IMR-90 (cell line): ENCODE results near the gene RLN3. TPM values are rescaled to one million over a fixed set of nuclear protein-coding genes. Genes with fewer than 3 reads are reported as not detected.

Source experiments
- ATAC-seq: fragments of 200-7000 bp; cut with Tn5 transposase; 2 replicates; pipeline ENCODE4 v1.9.1; 2020; ENCODE audit warnings: low read depth, mild to moderate bottlenecking, moderate library complexity
- BruUV-seq: library from RNA; stranded (reverse); fragments of 400-500 nt; replicated peaks from 2 replicates; lab custom pipeline; 2021; lab: Mats Ljungman, UMichigan
- CTCF ChIA-PET: fragments of 300-600 bp; formaldehyde crosslinking; extraction: SDS; loops from one replicate; lab custom pipeline; 2021; ENCODE audit warnings: antibody characterized with exemption; lab: Yijun Ruan, JAX
- POLR2A ChIA-PET: fragments of 300-600 bp; sonication (Branson Sonifier 250); formaldehyde crosslinking; loops from one replicate; lab custom pipeline; 2022; ENCODE audit warnings: antibody characterized with exemption; ENCODE audit not compliant: unreplicated experiment; lab: Charles Lee
- DNase-seq: peaks from one replicate; pipeline ENCODE4 v3.0.0; 2013
- H2AFZ ChIP-seq: replicated peaks from 2 replicates; pipeline ENCODE3; 2013; ENCODE audit warnings: low read length, mild to moderate bottlenecking; ENCODE audit not compliant: poor library complexity
- H2AK5ac ChIP-seq: 2 replicates; pipeline ENCODE4 v1.6.1; 2013; ENCODE audit warnings: low read depth, low read length, inconsistent platforms
- H2AK9ac ChIP-seq: replicated peaks from 2 replicates; pipeline ENCODE3; 2013; ENCODE audit warnings: mild to moderate bottlenecking, low read depth, low read length, moderate library complexity; ENCODE audit not compliant: poor library complexity
- H2BK120ac ChIP-seq: 2 replicates; pipeline ENCODE4 v1.6.1; 2013; ENCODE audit warnings: low read depth, low read length, inconsistent platforms
- H2BK15ac ChIP-seq: 3 replicates; pipeline ENCODE4 v1.6.1; 2013; ENCODE audit warnings: low read depth, low read length, inconsistent platforms
- H2BK20ac ChIP-seq: 2 replicates; pipeline ENCODE4 v1.6.1; 2013; ENCODE audit warnings: low read depth, mild to moderate bottlenecking, inconsistent platforms, low read length, moderate library complexity
- H2BK5ac ChIP-seq: 2 replicates; pipeline ENCODE4 v1.6.1; 2013; ENCODE audit warnings: mild to moderate bottlenecking, low read depth, low read length, inconsistent platforms; ENCODE audit not compliant: poor library complexity, severe bottlenecking
- H3K14ac ChIP-seq: replicated peaks from 2 replicates; pipeline ENCODE4 v1.6.1; 2013; ENCODE audit warnings: low read depth, low read length, inconsistent platforms
- H3K18ac ChIP-seq: 2 replicates; pipeline ENCODE4 v1.6.1; 2013; ENCODE audit warnings: low read depth, low read length, control low read depth
- H3K23ac ChIP-seq: 2 replicates; pipeline ENCODE4 v1.6.1; 2013; ENCODE audit warnings: low read depth, low read length, inconsistent platforms
- H3K27ac ChIP-seq: 2 replicates; pipeline ENCODE4 v1.5.1; 2013; ENCODE audit warnings: mild to moderate bottlenecking, control low read depth, low read length; ENCODE audit not compliant: insufficient read depth
- H3K27me3 ChIP-seq: 2 replicates; pipeline ENCODE4 v1.6.1; 2013; ENCODE audit warnings: low read length; ENCODE audit not compliant: control insufficient read depth, insufficient read depth
- H3K36me3 ChIP-seq: 2 replicates; pipeline ENCODE4 v1.6.1; 2013; ENCODE audit warnings: low read length, mixed read lengths; ENCODE audit not compliant: control insufficient read depth, insufficient read depth
- H3K4ac ChIP-seq: 2 replicates; pipeline ENCODE4 v1.6.1; 2013; ENCODE audit warnings: low read depth, low read length, inconsistent platforms
- H3K4me1 ChIP-seq: 2 replicates; pipeline ENCODE4 v1.6.1; 2013; ENCODE audit warnings: low read length, mixed read lengths; ENCODE audit not compliant: control insufficient read depth, insufficient read depth
- H3K4me2 ChIP-seq: 2 replicates; pipeline ENCODE4 v1.6.1; 2013; ENCODE audit warnings: low read depth, mild to moderate bottlenecking, control low read depth, low read length, moderate library complexity
- H3K4me3 ChIP-seq: 2 replicates; pipeline ENCODE4 v1.5.1; 2013; ENCODE audit warnings: low read depth, mild to moderate bottlenecking, control low read depth, low read length, moderate library complexity; ENCODE audit not compliant: insufficient read depth
- H3K56ac ChIP-seq: 2 replicates; pipeline ENCODE4 v1.6.1; 2013; ENCODE audit warnings: low read length, inconsistent platforms; ENCODE audit not compliant: insufficient read depth; ENCODE audit errors: extremely low read depth
- H3K79me1 ChIP-seq, 2 experiments: 2 replicates each; pipeline ENCODE4 v1.6.1; 2013; ENCODE audit warnings: low read length in 2 of 2, inconsistent platforms in 1 of 2, low read depth in 1 of 2
- H3K9ac ChIP-seq: 2 replicates; pipeline ENCODE4 v1.6.1; 2013; ENCODE audit warnings: low read depth, low read length, control low read depth
- H3K9me1 ChIP-seq: 2 replicates; pipeline ENCODE4 v1.6.1; 2013; ENCODE audit warnings: low read length, inconsistent platforms; ENCODE audit not compliant: insufficient read depth
- H3K9me3 ChIP-seq: 2 replicates; pipeline ENCODE4 v1.6.1; 2013; ENCODE audit warnings: low read length; ENCODE audit not compliant: control insufficient read depth, insufficient read depth
- H4K20me1 ChIP-seq: 2 replicates; pipeline ENCODE4 v1.6.1; 2013; ENCODE audit warnings: low read length, inconsistent platforms; ENCODE audit not compliant: insufficient read depth
- H4K5ac ChIP-seq: 2 replicates; pipeline ENCODE4 v1.6.1; 2013; ENCODE audit warnings: mild to moderate bottlenecking, low read depth, low read length, control low read depth
- H4K8ac ChIP-seq, 2 experiments: 2 replicates each; pipeline ENCODE4 v1.6.1; 2013; ENCODE audit warnings: low read depth in 2 of 2, low read length in 2 of 2, control low read depth in 1 of 2, inconsistent platforms in 1 of 2
- H4K91ac ChIP-seq: 2 replicates; pipeline ENCODE4 v1.6.1; 2013; ENCODE audit warnings: low read depth, low read length, inconsistent platforms; ENCODE audit not compliant: insufficient read depth
- CHD1 ChIP-seq: IDR thresholded peaks from 2 replicates; pipeline ENCODE4 v1.6.1; 2012; ENCODE audit warnings: low read depth, low read length, improper control_type of control experiment
- ELK1 ChIP-seq: fragments of 150-350 bp; IDR thresholded peaks from 2 replicates; pipeline ENCODE4 v1.6.1; 2016; ENCODE audit warnings: low read depth, mild to moderate bottlenecking, low read length, moderate library complexity, borderline replicate concordance
- MAFK ChIP-seq: IDR thresholded peaks from 2 replicates; pipeline ENCODE4 v1.6.1; 2012; ENCODE audit warnings: low read depth, low read length, improper control_type of control experiment
- MAZ ChIP-seq: IDR thresholded peaks from 2 replicates; pipeline ENCODE4 v1.6.1; 2012; ENCODE audit warnings: low read depth, mild to moderate bottlenecking, low read length, improper control_type of control experiment, moderate library complexity, borderline replicate concordance
- SMC3 ChIP-seq: fragments of 150-350 bp; IDR thresholded peaks from 2 replicates; pipeline ENCODE4 v1.6.1; 2016; ENCODE audit warnings: low read depth, mild to moderate bottlenecking, antibody characterized with exemption, low read length, moderate library complexity
- WGBS, 2 experiments: methylation state at CpG; one replicate each; pipeline versions ENCODE4 v1.1.5 to v1.1.7; 2013; ENCODE audit warnings: missing lambda C conversion rate in 2 of 2; ENCODE audit not compliant: insufficient read length in 1 of 2; ENCODE audit errors: extremely low coverage in 2 of 2; 5-methylcytosine and 5-hydroxymethylcytosine counted together
- dilution Hi-C: fragments of 300-500 bp; cut with HindIII; formaldehyde crosslinking; loops from one replicate; pipeline ENCODE4 v1.14.3; 2018; ENCODE audit warnings: low sequenced_read_pairs; ENCODE audit not compliant: unreplicated experiment
- in situ Hi-C: fragments of 300-500 bp; cut with MboI; formaldehyde crosslinking; loops from 3 replicates; pipeline ENCODE4 v1.14.3; 2019; ENCODE audit warnings: low sequenced_read_pairs, inconsistent platforms, mixed read lengths
- intact Hi-C: fragments of 100-400 bp; cut with micrococcal nuclease; formaldehyde crosslinking; loops from 2 replicates; pipeline ENCODE4 v1.10.0; 2022
- polyA plus RNA-seq, 3 experiments: library from polyadenylated mRNA; depleted of rRNA; stranded (reverse); fragments of >200 nt; gene quantifications; 2 replicates each; pipeline ENCODE4 v1.2.3, GENCODE V29; 2012; ENCODE audit warnings: low replicate concordance in 1 of 3
- total RNA-seq: library from RNA; depleted of rRNA; stranded (reverse); fragments of >200 nt; gene quantifications from 2 replicates; pipeline ENCODE4 v1.2.3, GENCODE V29; 2012
- TF ChIP-seq, protein P1 (sequence below): conservative IDR thresholded peaks from 2 replicates; pipeline ENCODE4 v1.5.1; 2012; ENCODE audit warnings: mild to moderate bottlenecking, low read depth, low read length, improper control_type of control experiment

Gene RLN3
- total and polyA plus RNA-seq, 2 of the 4 experiments (the other 2 are of a cell fraction), result not detected

DNA sequence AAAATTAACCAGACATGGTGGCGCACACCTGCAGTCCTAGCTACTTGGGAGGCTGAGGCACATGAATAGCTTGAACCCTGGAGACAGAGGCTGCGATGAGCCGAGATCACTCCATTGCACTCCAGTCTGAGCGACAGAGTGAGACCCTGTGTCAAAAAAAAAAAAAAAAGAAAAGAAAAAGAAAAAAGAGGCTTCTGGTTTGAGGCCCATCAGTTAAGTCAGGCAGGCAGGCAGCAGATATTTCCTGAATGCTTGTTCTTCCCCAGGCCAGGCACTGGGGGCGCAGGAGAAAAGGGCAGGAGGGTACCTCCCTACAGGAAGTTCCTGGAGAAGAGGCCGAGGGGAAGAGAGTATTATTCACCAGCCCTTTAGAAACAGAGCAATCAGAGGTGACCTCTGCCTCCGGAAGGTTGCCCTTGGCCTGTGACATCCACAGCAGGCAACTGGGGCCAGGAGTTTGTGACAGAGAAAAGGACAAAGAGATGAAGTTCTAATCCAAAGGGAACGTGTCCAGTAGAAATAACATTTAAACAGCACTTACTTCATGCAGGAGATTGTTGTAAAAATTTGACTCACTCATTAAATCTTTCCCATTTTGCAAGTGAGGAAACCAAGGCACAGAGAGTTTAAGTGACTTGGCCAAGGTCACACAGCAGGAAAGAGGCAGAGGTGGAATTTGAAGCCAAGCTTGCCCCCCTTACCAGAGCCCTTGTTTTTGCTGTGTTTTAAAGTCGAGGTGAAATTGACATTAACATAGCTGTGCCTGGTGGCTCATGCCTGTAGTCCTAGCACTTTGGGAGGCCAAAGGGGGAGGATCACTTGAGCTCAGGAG, 4.3 kb upstream of the RLN3 start:
- ChIA-PET POLR2A (interaction anchor here (0.6 kb wide), 1 partner anchor 14 kb away, joined by 17 read pairs; no protein-coding TSS in a partner anchor), CTCF (no interaction called here)
- H3K79me1 ChIP-seq, result no peaks in the 10 kb centered on the region
- H2AK5ac ChIP-seq, result no peak overlapping the region
- no peak overlapping the region for H2BK5ac ChIP-seq
- no peak overlapping the region for H2BK20ac ChIP-seq
- no peak overlapping the region for H3K18ac ChIP-seq
- no peak for TF ChIP-seq CHD1
- no peak for TF ChIP-seq SMC3
- TF ChIP-seq MAZ, result no peak
- TF ChIP-seq MAFK, result no peak
- TF ChIP-seq ELK1, result no peak
- TF ChIP-seq, protein P1, sequence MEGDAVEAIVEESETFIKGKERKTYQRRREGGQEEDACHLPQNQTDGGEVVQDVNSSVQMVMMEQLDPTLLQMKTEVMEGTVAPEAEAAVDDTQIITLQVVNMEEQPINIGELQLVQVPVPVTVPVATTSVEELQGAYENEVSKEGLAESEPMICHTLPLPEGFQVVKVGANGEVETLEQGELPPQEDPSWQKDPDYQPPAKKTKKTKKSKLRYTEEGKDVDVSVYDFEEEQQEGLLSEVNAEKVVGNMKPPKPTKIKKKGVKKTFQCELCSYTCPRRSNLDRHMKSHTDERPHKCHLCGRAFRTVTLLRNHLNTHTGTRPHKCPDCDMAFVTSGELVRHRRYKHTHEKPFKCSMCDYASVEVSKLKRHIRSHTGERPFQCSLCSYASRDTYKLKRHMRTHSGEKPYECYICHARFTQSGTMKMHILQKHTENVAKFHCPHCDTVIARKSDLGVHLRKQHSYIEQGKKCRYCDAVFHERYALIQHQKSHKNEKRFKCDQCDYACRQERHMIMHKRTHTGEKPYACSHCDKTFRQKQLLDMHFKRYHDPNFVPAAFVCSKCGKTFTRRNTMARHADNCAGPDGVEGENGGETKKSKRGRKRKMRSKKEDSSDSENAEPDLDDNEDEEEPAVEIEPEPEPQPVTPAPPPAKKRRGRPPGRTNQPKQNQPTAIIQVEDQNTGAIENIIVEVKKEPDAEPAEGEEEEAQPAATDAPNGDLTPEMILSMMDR, result peak; percentile 46
- dilution Hi-C loops (no loop called here), in situ Hi-C loops (no loop called here), intact Hi-C loops (no loop called here)
- no peak overlapping the region for H3K4me2 ChIP-seq
- no peak overlapping the region for H2BK120ac ChIP-seq
- H2AK9ac ChIP-seq, result no peak overlapping the region
- no peaks in the 10 kb centered on the region for H3K36me3 ChIP-seq
- H4K91ac ChIP-seq, result no peak overlapping the region
- WGBS, 2 experiments, result 81% methylated on average over 4 of the region's 9 CpGs; no CpG with 5 or more reads in 1 of the 2 experiments
- ATAC-seq (peak; percentile 89), DNase-seq (peak; percentile 44)
- peaks cover 11% of the 10 kb centered on the region for H3K27me3 ChIP-seq
- no peak overlapping the region for H4K5ac ChIP-seq
- BruUV-seq, result no TSS peak
- peak overlapping the region; percentile 84 for H2AFZ ChIP-seq
- no peak overlapping the region for H3K4ac ChIP-seq
- peak overlapping the region in 1 of 2 experiments; percentile 52; a peak in 1 of 4 replicates for H4K8ac ChIP-seq
- no peak overlapping the region for H3K14ac ChIP-seq
- H3K9me3 ChIP-seq, result no peaks in the 10 kb centered on the region
- no peaks in the 10 kb centered on the region for H3K9me1 ChIP-seq
- no peak overlapping the region for H3K56ac ChIP-seq
- H3K4me3 ChIP-seq, result no peak overlapping the region
- no peak overlapping the region for H3K9ac ChIP-seq
- H3K4me1 ChIP-seq, result no peaks in the 10 kb centered on the region
- no peak overlapping the region for H2BK15ac ChIP-seq
- H3K23ac ChIP-seq, result no peak overlapping the region
- H4K20me1 ChIP-seq, result no peaks in the 10 kb centered on the region
- H3K27ac ChIP-seq, result no peak overlapping the region
